DND-41 (cell line): ENCODE data around the gene DCC.

Experiments used
- ATAC-seq: fragments of 200-7000 bp; cut with Tn5 transposase; 3 replicates; pipeline ENCODE4 v1.9.1; 2021; ENCODE audit warnings: low read depth; ENCODE audit not compliant: insufficient read depth
- DNase-seq: peaks from one replicate; pipeline ENCODE4 v3.0.0-alpha.2; 2020
- H2AFZ ChIP-seq: 2 replicates; pipeline ENCODE4 v1.6.0; 2012; ENCODE audit warnings: low read depth, low read length
- H3K27ac ChIP-seq: 2 replicates; pipeline ENCODE4 v1.5.1; 2012; ENCODE audit warnings: low read length, inconsistent platforms
- H3K27me3 ChIP-seq: fragments of 200-600 bp; sonication (generic); 2 replicates; pipeline ENCODE4 v1.6.0; 2012; ENCODE audit warnings: low read length, mild to moderate bottlenecking, inconsistent platforms; ENCODE audit not compliant: insufficient read depth, poor library complexity
- H3K36me3 ChIP-seq: 2 replicates; pipeline ENCODE4 v1.5.1; 2012; ENCODE audit warnings: low read length, inconsistent platforms; ENCODE audit not compliant: insufficient read depth
- H3K4me1 ChIP-seq: 2 replicates; pipeline ENCODE4 v1.5.1; 2012; ENCODE audit warnings: mild to moderate bottlenecking, low read length; ENCODE audit not compliant: insufficient read depth
- H3K4me2 ChIP-seq: 2 replicates; pipeline ENCODE4 v1.6.0; 2012; ENCODE audit warnings: mild to moderate bottlenecking, moderate library complexity, low read length, inconsistent platforms; ENCODE audit not compliant: insufficient read depth
- H3K4me3 ChIP-seq, 2 experiments: fragments of 200-600 bp in 1 of 2; shearing (Covaris generic) in 1 of 2; 2 replicates each; pipeline ENCODE4 v1.5.1; 2012 to 2016; ENCODE audit warnings: inconsistent platforms in 2 of 2, low read length in 2 of 2, mild to moderate bottlenecking in 2 of 2, low read depth in 1 of 2, moderate library complexity in 1 of 2
- H3K79me2 ChIP-seq: 2 replicates; pipeline ENCODE4 v1.6.0; 2012; ENCODE audit warnings: low read length, inconsistent platforms; ENCODE audit not compliant: insufficient read depth
- H3K9ac ChIP-seq: 2 replicates; pipeline ENCODE4 v1.6.0; 2012; ENCODE audit warnings: low read depth, mild to moderate bottlenecking, inconsistent platforms, low read length, moderate library complexity
- H3K9me3 ChIP-seq: 2 replicates; pipeline ENCODE4 v1.5.1; 2012; ENCODE audit warnings: low read length, moderate library complexity, mild to moderate bottlenecking, inconsistent platforms; ENCODE audit not compliant: insufficient read depth, severe bottlenecking
- H4K20me1 ChIP-seq: 2 replicates; pipeline ENCODE4 v1.6.0; 2012; ENCODE audit warnings: low read length; ENCODE audit not compliant: insufficient read depth
- EZH2 ChIP-seq: IDR thresholded peaks from 3 replicates; pipeline ENCODE4 v1.6.1; 2012; ENCODE audit warnings: borderline replicate concordance, low read depth, mild to moderate bottlenecking, moderate library complexity, low read length, inconsistent platforms; ENCODE audit not compliant: severe bottlenecking
- TF ChIP-seq, protein P1 (sequence below): IDR thresholded peaks from 2 replicates; pipeline ENCODE4 v1.5.1; 2012; ENCODE audit warnings: borderline replicate concordance, low read length, moderate library complexity, mild to moderate bottlenecking; ENCODE audit not compliant: poor library complexity, severe bottlenecking; ENCODE audit errors: extremely low read depth

Gene DCC

DNA sequence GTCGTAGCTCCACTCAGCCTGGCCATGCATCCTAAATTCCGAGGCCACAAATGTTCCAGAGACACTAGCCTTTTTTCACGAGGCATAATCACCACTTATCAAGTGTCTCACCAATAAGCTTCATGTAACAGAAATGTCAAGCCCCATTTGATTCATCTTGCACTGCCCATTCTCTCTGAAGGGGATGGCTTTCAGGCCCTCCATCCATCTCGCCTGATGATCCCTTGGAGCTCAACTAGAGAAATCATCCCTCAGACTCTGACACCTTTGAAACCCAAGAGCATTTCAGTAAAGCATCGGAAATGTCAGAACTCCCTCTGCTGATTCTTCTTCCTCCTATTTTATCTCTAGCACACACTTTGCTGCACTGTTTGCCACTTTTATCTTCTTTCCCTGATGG lies 91.7 kb downstream of the DCC start:
- Histone ChIP-seq H3K27me3 (no peaks in the 10 kb centered on the region), H3K36me3 (no peaks in the 10 kb centered on the region), H3K27ac (no peak overlapping the region), H3K4me2 (no peak overlapping the region), H3K9ac (no peak overlapping the region), H3K4me1 (no peaks in the 10 kb centered on the region), H3K79me2 (no peaks in the 10 kb centered on the region), H2AFZ (no peak overlapping the region), H3K4me3 (no peak overlapping the region), H3K9me3 (no peaks in the 10 kb centered on the region), H4K20me1 (no peaks in the 10 kb centered on the region)
- ATAC-seq (no peak), DNase-seq (no peak)
- TF ChIP-seq, protein P1, sequence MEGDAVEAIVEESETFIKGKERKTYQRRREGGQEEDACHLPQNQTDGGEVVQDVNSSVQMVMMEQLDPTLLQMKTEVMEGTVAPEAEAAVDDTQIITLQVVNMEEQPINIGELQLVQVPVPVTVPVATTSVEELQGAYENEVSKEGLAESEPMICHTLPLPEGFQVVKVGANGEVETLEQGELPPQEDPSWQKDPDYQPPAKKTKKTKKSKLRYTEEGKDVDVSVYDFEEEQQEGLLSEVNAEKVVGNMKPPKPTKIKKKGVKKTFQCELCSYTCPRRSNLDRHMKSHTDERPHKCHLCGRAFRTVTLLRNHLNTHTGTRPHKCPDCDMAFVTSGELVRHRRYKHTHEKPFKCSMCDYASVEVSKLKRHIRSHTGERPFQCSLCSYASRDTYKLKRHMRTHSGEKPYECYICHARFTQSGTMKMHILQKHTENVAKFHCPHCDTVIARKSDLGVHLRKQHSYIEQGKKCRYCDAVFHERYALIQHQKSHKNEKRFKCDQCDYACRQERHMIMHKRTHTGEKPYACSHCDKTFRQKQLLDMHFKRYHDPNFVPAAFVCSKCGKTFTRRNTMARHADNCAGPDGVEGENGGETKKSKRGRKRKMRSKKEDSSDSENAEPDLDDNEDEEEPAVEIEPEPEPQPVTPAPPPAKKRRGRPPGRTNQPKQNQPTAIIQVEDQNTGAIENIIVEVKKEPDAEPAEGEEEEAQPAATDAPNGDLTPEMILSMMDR, result no peak
- no peak for TF ChIP-seq EZH2

DNA sequence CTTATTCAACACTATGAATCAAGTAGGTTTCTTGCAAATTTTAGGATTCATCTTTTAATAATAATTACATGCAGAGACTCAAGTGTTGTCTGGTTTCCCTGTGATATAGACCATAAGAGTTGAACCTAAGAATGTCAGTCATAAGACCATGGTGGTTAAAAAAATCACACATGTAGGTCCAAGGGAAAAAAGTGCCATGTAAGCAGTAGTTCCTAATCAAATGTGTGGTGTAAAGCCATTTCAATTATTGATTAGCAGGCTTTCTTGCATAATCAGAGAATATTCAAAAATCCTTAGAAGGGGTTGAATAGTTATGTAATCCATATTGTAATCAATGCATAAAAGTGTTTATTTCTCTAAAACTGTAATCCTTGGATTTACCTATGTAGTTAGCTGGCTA lies 93.8 kb downstream of the DCC start:
- H3K36me3 ChIP-seq, result no peaks in the 10 kb centered on the region
- no peaks in the 10 kb centered on the region for H3K27me3 ChIP-seq
- TF ChIP-seq, protein P1, result no peak
- TF ChIP-seq EZH2, result no peak

DNA sequence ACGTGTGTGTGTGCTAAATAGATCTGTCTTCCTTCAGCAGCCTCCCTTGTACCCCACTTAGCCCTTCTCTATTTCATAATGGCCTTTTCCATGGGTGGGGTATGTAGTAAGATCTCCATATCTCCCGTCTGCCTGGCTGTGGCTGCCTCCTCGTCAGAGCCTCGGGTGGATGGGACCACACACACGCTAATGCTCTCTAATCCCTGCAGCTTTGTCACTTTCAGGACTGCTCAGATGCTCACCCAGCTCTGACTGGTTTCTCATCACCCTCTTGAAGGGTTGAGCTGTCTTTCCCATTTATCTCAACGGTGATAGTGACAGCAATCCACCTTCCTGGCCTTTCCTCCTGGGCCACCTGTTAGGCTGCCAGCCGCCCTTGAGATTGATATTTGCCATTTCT lies 95.3 kb downstream of the DCC start:
- no peaks in the 10 kb centered on the region for H3K36me3 ChIP-seq
- H2AFZ ChIP-seq, result no peak overlapping the region
- no peaks in the 10 kb centered on the region for H3K79me2 ChIP-seq
- no peak overlapping the region for H3K4me3 ChIP-seq
- ATAC-seq (no peak), DNase-seq (no peak)
- H3K9ac ChIP-seq, result no peak overlapping the region
- no peaks in the 10 kb centered on the region for H3K9me3 ChIP-seq
- TF ChIP-seq, protein P1, result no peak
- no peak for TF ChIP-seq EZH2
- no peak overlapping the region for H3K27ac ChIP-seq
- no peaks in the 10 kb centered on the region for H3K4me1 ChIP-seq
- no peaks in the 10 kb centered on the region for H3K27me3 ChIP-seq
- H4K20me1 ChIP-seq, result no peaks in the 10 kb centered on the region
- H3K4me2 ChIP-seq, result no peak overlapping the region

More for the DNA sequence above, 93.8 kb downstream of the DCC start:
- H2AFZ ChIP-seq, result no peak overlapping the region
- no peak overlapping the region for H3K4me3 ChIP-seq
- H3K9ac ChIP-seq, result no peak overlapping the region
- H3K9me3 ChIP-seq, result no peaks in the 10 kb centered on the region
- no peaks in the 10 kb centered on the region for H3K4me1 ChIP-seq
- ATAC-seq (no peak), DNase-seq (no peak)
- no peaks in the 10 kb centered on the region for H4K20me1 ChIP-seq
- no peak overlapping the region for H3K27ac ChIP-seq
- H3K4me2 ChIP-seq, result no peak overlapping the region
- H3K79me2 ChIP-seq, result no peaks in the 10 kb centered on the region

DNA sequence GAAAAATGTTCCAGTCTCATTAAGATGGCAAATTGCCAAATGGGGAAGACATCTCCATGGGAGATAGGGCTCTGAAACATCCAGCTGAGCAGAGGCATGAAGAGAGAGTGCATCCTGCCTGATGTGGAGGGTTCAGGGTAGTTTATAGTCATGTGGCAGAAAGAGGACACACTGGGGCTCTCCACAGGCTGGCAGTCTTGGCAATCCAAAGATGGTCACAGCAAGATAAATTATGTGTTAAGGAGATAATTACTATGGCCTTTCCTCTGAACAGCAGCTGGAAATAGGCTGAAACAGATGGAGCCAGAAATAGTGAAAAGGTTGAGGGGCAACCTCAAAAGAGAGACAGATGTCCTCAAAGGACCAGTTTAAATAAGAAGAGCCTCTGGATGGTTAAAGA lies 97.2 kb downstream of the DCC start:
- ATAC-seq (no peak), DNase-seq (no peak)
- TF ChIP-seq, protein P1, result no peak
- no peak for TF ChIP-seq EZH2
- Histone ChIP-seq H3K27ac (no peak overlapping the region), H3K27me3 (no peaks in the 10 kb centered on the region), H2AFZ (no peak overlapping the region), H3K4me2 (no peak overlapping the region), H3K9ac (no peak overlapping the region), H4K20me1 (no peaks in the 10 kb centered on the region), H3K36me3 (no peaks in the 10 kb centered on the region), H3K4me3 (no peak overlapping the region), H3K9me3 (no peaks in the 10 kb centered on the region), H3K4me1 (no peaks in the 10 kb centered on the region), H3K79me2 (no peaks in the 10 kb centered on the region)
